ENCODE data around the gene SLC29A1. TPM values are rescaled to one million over a fixed set of nuclear protein-coding genes. Genes with fewer than 3 reads are reported as not detected.

The SLC29A1 gene
- total and polyA plus RNA-seq, 9 of the 15 experiments (the other 6 are each of a cell fraction or from before 2014, with no cell fraction given) = 18.9 to 170 (median 57.7) TPM

DNA sequence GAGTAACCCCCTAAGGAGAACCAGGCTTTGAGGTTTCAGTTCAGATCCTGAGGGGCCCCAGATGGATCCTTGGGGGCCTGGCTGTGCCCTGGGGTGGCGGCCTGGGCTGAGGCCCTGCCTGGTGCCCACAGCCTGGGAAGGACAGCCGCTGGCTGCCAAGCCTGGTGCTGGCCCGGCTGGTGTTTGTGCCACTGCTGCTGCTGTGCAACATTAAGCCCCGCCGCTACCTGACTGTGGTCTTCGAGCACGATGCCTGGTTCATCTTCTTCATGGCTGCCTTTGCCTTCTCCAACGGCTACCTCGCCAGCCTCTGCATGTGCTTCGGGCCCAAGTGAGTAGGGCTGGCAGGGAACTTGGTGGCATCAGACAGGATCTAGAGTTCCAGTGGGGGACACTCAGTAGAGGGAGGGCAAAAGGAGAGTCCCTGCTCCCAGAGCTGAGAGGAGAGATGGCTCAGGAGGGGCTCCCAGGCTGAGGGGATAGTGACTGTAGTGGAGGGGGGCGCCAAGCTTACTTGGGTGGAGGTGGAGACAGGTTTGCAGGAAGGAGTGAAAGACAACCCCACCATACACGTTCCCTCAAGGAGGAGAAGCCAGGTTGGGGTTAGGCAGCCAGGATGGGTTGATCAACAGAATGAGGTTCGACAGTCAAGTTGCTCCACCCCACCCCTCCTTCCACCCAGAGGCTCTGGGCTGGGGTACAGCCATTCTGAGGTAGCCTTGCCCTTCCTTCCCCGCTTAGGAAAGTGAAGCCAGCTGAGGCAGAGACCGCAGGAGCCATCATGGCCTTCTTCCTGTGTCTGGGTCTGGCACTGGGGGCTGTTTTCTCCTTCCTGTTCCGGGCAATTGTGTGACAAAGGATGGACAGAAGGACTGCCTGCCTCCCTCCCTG lies 9.5 kb downstream of the SLC29A1 start:
- ATAC-seq = no peak
- H3K79me2 ChIP-seq (ENCODE audit: control insufficient read depth, insufficient read depth, low read length) = peaks cover 9% of the 10 kb centered on the region; the same call in 1 of the 3 replicates
- BruUV-seq (replicated peaks) = no TSS peak
- no peaks in the 10 kb centered on the region for H3K27me3 ChIP-seq (ENCODE audit: control insufficient read depth in 2 of 2, insufficient read depth in 2 of 2, low read length in 2 of 2)
- H2AFZ ChIP-seq (ENCODE audit: low read depth, low read length) = no peak overlapping the region
- H3K9ac ChIP-seq (ENCODE audit: insufficient read depth in 1 of 2, low read depth in 2 of 2, low read length in 2 of 2) = peak overlapping the region in 1 of 2 experiments; percentile 66; a peak in 2 of 4 replicates
- H3K4me1 ChIP-seq (replicated peaks in 1 of 2; ENCODE audit: control insufficient read depth in 2 of 2, insufficient read depth in 2 of 2, low read length in 2 of 2) = peaks cover 11 to 40% of the 10 kb centered on the region in 2 experiments; a peak in 4 of 5 replicates
- DNase-seq (ENCODE audit: extremely low read depth in 1 of 4, low spot score in 3 of 4) = no peak
- intact Hi-C loops (cut with micrococcal nuclease) = no loop called here
- no peak overlapping the region for H3K4me2 ChIP-seq (ENCODE audit: insufficient read depth, low read length)
- 86% methylated on average over 16 of the region's 16 CpGs for WGBS (ENCODE audit: insufficient coverage, low coverage, missing lambda C conversion rate)
- H3K4me3 ChIP-seq = no peak overlapping the region
- in situ Hi-C loops (cut with MboI) = no loop called here
- FAIRE-seq = no peak
- H3K9me1 ChIP-seq (ENCODE audit: control insufficient read depth, insufficient read depth, low read length) = no peaks in the 10 kb centered on the region
- peaks cover 70% of the 10 kb centered on the region for H3K36me3 ChIP-seq (ENCODE audit: control insufficient read depth, insufficient read depth, low read length)
- TF ChIP-seq MEIS2 (IDR thresholded peaks at IDR 0.05; ENCODE audit: partially characterized antibody) = no peak
- 0 out of 2 replicates have a peak, but pooled peaks have one; percentile 22 for TF ChIP-seq POLR2G (IDR thresholded peaks at IDR 0.05; ENCODE audit: low read depth, low read length)
- no peak for TF ChIP-seq MAFF (IDR thresholded peaks at IDR 0.05; ENCODE audit: low read length)
- peak; percentile 18; the same call in 1 of the 2 replicates for TF ChIP-seq RBFOX2 (IDR thresholded peaks at IDR 0.05; ENCODE audit: low read depth, low read length)
- no peak for TF ChIP-seq ZNF764 (CRISPR knock-in tag; IDR thresholded peaks at IDR 0.05; ENCODE audit: low read depth)
- ChIA-PET POLR2A (interaction anchor here (1.1 to 6.0 kb wide), 2 partner anchors 14 to 101 kb away, joined by 3 to 90 read pairs; partner anchors contain the start of gene HSP90AB1), CTCF (ENCODE audit: low intra/inter-chr PET ratio) (interaction anchor here (0.7 to 3.3 kb wide), 2 partner anchors 14 to 60 kb away, joined by 3 to 26 read pairs; no protein-coding TSS in a partner anchor)
- no peaks in the 10 kb centered on the region for H3K9me3 ChIP-seq (replicated peaks; ENCODE audit: control insufficient read depth, insufficient read depth, low read depth, low read length)
- no peak overlapping the region for H3K27ac ChIP-seq (ENCODE audit: extremely low read depth, low read depth, low read length)
- H4K20me1 ChIP-seq (replicated peaks; ENCODE audit: control insufficient read depth, insufficient read depth, low read length) = no peaks in the 10 kb centered on the region
